ENCODE data around the gene TSPAN9.
"Not testable (repeated sequence)": the region's sequence is repeated elsewhere in the genome, so short reads cannot be mapped to it uniquely, and the experiment has no call there.

TSPAN9 gene

DNA sequence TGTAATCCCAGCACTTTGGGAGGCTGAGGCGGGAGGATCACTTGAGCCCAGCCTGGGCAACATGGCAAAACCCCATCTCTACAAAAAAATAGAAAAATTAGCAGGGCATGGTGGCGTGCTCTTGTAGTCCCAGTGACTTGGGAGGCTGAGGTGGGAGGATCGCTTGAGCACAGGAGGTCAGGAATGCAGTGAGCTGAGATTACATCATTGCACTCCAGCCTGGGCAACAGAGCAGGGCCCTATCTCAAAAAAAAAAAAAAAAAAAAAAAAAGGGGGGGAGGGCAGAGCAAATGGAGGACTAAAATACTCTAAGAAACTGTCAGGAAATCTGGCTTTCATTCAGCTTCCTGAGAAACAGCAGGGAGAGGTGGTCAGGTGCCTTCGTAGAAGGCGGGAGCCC is 31.7 kb upstream of the TSPAN9 start:
- no peak for DNase-seq

DNA sequence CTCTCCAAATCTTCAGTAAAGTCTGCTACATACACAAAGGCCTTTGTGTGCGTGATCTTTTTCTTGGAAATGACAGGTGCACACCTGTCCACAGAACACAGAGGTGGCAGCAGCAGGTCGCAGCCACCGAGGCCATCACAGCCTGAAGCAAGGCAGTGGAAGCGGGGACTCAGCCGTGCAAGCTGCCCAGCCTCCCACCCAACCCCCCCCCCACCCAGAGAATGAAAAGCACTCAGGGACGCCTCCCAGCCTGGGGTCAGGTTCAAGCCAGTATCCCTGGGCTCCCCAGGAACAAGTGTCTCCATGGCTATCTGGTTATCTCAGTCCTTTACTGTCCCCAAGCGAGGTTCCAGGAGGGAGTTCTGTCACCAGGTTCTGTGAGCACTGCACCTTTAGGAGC is 31.2 kb upstream of the TSPAN9 start:
- DNase-seq = no peak

DNA sequence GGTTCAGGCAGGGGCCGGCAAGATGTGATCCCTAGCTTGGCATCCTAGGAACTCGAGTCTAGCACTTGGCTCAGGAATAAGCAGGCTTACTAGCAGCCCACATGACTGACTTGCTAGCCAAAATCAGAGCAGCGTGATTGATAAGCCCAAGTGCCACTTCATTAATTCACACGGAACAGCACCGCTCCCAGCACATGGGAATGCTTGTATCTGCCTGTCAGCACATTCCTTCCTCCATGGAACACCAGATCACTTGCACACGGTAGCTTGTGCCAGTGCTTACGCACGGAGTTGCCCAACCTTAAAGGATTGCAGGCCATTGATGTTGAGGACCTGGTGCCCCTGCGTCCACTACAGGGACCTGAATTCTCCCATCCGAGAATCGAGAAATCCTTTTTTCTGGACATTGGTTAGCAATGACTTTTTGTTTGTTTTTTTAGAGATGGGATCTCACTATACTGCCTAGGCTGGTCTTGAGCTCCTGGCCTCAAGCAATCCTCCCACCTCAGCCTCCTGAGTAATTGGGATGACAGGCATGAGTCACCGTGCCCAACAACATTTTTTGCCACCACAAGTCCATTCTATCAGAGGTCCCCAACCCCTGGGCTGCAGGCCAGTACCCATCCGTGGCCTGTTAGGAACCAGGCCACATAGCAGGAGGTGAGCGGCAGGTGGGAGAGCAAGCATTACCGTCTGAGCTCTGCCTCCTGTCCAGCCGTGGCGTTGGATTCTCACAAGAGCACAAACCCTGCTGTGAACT is 30.6 kb upstream of the TSPAN9 start:
- no peak for DNase-seq

DNA sequence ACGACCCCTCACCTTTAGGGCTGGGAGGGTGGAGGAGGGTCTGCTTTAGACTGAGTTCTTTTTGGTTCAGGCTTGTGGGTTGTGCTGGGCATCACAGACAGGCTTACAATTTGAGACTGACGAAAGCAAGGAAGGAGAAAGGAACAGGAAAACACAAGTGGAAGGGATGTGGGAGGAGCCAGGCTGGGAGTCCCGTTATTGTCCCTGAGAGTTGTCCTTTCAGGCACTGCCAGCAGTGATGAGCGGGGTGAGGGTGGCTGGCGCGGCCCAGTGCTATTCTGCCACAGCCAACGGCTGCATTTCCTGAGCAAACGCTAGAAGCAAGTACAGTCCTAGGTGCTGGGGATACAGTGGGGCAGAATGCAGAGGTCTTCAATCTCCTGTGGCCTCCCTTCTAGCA is 29.2 kb upstream of the TSPAN9 start:
- DNase-seq = no peak

DNA sequence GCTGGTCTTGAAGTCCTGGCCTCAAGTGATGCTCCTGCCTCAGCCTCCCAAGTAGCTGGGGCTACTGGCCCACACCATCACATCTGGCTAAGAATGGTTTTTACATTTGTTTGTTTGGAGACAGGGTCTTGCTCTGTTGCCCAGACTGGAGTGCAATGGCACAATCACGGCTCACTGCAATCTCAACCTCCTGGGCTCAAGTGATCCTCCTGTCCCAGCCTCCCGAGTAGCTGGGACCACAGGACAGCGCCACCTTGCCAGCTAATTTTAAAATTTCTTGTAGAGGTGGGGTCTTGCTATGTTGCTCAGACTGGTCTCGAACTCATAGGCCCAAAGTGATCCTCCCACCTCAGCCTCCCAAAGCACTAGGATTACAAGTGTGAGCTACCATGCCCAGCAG is 28.6 kb upstream of the TSPAN9 start:
- no peak for DNase-seq

DNA sequence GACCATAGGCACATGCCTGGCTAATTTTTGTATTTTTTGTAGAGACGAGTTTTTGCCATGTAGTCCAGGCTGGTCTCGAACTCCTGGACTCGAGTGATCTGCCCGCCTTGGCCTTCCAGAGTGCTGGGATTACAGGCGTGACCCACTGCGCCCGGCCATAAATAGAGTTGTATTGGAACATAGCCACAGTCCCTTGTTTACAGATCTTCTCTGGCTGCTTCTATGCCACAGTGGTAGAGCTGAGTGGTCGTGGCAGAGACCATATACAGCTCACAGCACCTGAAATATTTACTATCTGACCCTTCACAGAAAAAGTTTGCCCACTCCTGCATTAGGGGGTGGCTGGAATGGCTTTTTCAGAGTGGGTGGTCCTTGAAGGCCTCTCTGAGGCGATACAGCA is 28.0 kb upstream of the TSPAN9 start:
- DNase-seq = no peak

DNA sequence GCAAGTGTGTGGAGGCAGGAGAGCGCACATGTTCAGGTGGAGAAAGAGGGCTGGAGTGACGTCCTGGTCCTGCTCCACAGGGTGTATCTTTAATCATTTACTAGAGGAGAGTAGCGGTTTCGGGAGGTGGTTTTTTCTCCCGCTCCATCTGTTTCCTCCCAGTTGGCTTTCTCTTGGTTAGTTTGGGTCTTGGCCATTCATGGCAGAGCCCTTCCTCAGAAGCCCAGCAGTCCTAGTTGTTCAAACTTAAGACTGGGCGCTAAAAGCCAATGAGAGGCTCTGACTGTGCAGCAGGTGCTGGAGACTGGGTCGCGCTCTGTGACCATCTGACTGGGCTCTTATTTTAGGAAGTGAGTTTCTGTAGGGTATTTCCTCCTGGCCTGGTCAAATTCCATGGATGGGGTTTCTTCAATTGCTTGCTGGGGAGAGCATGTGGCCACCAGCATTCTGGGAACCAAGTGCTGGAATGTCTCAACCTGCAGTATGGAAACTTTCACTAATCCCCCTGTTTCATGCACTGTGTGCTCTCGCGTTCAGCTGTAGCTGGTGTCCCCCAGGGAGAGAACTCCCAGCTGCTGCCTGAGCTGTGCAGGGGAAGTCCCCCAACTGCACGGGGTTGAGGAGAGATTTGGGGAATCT is 27.4 kb upstream of the TSPAN9 start:
- DNase-seq = no peak

DNA sequence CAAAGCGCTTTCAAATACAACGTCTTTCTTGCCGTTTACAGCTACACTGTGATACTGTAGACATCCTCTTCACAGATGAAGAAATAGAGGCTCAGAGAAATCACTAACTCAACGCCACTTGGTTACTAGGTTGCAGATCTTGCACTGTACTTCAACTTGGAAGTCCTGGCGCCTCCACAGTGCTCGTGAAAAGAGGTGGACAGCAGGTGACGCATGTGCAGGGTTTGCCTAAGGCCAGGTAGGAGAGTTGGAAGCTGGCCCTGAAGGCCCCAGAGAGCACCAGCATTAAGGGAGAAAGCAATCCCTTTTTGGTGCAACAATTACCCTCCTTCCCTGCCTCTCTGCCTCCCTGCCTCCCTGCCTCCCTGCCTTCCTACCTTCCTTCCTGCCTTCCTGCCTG is 22.8 kb upstream of the TSPAN9 start:
- no peak for DNase-seq

DNA sequence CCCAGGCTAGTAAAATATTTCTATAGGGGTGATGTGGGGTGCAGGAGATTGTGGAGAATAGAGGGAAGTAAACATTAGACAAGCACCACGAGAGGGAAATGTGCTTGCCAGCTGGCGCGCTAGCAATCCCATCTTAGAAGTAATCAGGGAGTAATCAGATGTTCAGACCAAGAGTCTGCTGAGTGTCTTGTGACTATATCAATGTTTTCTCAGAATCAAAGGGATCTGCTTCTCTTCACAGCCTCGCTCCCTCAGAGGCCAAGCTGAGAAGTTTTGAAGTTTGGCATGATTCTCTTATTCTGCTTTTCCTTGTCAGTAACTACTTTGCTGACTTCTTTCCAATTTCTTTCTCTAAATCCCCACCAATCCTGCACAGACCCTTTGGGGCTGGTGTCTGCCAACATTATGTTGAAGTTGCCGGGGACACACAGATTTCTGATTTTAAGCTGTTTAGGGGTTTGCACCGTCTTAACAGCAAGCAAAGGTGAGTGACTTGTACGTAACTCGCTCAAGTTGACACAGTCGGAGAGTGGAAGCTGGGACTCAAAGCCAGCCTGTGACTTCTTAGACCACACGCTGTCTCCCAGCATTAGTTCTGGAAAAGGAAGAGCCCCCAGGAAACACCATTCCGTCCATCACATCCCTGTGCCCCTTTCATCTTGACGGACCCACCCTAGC is 22.0 kb upstream of the TSPAN9 start:
- no peak for DNase-seq

DNA sequence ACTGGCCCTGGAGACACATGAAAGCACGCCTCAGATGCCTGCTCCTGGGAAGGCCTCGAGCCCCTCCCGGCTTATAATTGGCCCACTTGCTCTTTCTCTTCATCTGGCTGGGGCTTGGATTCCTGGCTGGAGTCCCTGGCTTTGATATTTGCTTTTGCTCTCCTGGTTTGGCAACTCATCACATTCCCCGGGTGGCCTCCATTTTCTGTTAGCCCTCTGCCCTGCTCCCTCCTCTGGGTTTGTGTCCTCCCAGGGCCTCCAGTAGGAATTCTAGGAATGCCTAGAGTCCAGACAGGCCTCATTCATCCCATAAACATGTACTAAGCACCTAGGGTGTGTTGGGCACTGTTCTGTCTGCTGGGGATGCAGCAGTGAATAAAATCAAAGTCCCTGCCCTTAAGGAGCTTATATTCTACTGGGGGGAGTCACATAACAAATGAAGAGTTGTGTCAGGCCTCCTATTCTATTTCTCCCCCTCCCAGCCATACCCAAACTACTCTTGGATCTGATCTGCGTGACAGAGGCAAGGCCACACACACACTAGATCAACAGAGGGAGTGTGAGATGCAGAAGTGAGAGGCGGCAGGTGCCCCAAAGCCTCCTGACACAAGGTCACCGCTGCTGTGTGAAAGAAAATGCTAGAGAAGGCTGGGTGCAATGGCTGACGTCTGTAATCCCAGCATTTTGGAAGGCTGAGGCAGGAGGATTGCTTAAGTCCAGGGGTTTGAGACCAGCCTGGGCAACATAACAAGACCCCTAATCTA is 21.3 kb upstream of the TSPAN9 start:
- no peak for DNase-seq

DNA sequence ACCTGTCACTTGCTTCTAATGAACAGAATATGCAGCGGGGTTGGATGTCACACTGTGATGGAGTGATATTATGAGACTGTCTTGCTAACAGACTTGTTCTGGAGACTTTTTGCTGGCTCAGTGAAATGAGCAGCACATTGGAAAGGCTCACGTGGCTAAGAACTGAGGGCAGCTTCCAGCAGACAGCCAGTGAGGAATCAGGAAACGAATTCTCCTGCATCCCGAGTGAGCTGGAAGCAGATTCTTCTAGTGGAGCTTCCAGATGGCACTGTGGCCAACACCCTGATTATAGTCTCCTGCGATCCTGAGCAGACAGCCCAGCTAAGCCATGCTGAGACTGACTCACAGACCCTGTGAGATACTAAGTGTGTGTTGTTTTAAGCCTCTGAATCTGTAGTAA is 16.1 kb upstream of the TSPAN9 start:
- no peak for DNase-seq

DNA sequence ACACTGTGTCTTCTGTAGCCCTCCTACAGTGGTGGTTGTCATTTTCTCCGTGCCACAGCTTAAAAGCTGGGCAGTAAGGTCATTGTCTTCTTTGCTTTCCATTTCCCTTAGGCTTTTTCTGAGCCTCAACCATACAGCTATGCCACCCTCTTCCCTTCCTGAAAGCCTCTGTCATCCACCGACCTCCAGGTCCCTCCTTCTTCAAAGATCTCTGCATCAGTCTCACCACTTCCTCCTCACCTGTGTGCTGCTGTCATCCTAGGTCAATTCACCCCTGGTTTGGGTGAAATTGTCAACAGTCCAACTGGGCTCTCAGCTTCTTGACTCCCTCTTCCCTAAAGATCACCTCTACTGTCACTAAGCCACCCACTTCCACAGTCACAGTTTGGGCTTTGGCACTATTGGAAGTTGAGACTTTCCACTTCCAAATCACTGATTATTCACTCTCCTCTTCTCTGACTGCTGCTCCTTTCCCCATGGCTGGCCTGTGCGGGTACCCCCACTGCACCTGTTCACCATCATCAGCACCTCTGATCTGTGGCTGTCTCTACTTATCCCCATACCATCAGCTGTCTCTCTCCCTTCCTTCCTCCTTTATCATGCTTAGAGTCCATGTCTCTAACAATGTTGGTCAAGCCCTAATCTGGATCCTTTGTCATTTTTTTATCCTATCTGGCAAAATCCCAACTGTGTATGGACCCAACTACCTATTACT is 15.5 kb upstream of the TSPAN9 start:
- DNase-seq = no peak

DNA sequence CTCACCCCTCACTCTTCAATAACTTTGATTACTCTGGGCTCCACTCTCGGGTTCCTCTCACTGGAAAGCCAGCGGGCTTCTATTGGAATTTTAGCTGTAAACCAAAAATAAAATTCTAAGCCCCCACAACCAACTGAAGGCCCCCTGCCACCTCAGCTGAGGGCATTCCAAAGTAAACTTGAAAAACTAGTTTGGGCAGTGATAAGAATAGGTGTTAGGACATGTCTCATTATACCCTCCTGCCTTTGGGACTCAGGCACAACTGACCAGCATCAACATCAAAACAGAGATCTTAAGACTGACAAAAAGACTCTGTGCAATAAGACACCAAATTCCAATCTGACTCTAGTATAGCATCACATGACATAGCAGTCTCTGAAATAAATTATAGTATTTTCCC is 11.9 kb upstream of the TSPAN9 start:
- no peak for DNase-seq

DNA sequence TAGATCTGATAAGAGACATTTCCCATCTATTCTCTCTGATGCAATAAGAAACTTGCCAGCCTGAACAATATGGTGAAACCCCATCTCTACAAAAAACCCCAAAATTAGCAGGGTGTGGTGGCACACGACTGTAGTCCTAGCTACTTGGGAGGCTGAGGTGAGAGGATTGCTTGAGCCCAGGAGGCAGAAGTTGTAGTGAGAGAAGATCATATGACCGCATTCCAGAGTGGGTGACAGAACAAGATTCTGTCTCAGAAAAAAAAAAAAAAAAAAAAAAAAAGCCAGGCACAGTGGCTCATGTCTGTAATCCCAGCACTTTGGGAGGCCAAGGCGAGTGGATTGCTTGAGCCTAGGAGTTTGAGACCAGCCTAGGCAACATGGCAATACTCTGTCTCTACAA is 11.3 kb upstream of the TSPAN9 start:
- DNase-seq = not testable (repeated sequence)

DNA sequence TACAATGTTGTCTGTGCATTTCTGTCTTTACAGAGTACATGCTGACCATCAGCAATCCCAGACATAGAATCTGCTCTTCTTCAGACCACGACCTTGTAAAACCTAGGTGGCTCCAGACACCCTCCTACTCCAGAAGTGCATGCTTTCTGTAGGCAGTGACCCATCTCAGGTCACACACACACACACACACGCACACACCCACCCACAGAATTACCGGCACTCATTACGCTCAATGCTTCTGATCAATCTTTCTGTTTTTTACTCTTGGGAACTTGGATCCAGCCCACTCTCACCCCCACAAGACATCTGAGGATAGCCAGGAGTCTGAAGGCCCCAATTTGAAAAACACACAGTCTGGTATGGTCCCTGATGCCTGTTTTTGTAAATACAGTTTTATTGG is 7.5 kb upstream of the TSPAN9 start:
- no peak for DNase-seq

DNA sequence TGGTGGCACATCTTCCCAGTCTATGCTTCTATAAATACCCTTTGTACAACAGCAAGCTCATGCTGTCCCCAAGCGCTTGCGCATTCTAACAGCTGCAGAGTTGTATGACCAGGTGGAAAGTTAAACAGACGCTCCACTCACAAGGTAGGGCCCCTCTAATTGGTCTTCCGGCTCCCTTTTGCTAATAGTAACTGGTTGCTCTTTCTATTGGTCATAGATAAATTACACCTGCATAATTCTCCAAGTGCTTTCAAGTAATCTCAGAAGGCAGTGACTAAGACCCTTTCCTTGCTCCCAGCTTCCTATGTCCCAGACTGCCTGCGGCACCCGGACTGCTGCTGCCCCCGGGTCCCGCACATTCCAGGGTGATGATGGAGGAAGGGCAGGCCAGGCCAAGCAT is 6.1 kb upstream of the TSPAN9 start:
- no peak for DNase-seq

DNA sequence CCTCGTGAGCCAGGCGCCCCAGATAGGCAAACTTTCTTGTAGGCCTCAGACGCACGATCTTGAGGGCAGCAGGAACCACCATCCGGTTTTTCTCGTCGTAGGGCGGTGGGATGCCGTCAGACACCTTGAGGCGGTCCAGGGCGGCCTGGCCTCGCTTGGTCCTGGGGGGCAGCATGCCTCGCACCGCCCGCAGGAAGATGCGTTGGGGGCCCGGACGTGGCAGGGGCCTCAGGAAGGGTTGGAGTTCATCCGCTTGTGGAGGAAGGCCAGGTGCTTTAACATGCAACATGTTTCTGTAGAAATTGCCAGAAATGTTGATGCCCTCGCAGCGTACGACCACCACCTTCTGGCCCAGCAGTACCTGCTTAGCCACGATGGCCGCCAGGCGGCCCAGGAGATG is 5.5 kb upstream of the TSPAN9 start:
- DNase-seq = no peak

DNA sequence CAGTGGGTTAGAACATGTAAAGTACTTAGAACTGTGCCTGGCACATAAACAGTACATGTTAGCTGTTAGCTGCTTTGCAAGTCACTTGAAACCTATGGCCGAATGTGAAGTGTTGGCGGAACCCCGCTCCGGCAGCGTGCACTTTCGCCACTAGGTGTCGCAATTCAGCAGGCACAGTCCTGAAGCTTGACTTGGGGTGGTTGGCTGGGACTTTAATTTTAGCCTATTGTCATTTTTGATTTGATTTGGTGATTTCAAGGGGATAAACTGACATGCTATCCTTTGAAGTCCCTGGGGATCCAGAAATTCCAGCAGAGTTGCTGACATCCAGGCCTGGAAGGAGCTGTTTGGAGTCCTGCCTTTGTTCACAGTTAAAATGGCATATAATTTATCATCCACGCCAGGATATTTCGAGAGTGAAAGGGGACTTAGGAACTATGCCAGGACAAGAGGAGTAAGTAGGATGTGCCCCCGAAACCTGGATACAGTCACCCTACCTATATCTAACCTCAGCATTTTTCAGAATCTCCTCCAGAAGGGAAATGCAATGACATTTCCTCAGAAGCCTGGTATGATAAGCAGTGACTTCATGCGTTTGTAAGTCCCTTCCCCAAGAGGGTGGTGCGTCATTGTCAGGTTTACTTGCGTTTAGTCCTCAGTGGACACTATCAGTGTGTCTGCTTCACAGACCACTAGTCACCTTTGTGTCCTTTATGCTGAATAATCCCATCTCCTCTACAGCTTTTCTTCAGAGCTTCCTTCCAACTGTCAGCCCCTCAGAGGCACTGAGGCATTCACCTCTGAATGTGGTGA is 3.5 kb upstream of the TSPAN9 start:
- peak; percentile 76 for DNase-seq

DNA sequence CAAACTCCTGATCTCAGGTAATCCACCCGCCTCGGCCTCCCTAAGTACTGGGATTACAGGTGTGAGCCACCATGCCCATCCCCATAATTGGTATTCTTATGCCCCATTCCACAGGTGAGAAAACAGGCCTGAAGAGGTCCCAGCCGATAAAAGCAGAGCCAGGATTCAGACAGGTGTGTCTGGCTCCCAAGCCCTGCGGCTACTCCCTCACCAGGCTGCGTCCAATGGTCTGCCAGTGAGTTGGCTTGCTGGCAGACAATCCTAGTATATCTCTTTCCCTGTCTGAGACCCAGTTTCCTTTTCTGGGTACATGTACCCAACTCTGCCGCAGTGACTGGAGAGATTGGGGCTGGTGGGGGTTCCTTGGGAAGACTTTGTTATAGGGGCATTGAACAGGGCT is 1.9 kb upstream of the TSPAN9 start:
- DNase-seq = no peak

DNA sequence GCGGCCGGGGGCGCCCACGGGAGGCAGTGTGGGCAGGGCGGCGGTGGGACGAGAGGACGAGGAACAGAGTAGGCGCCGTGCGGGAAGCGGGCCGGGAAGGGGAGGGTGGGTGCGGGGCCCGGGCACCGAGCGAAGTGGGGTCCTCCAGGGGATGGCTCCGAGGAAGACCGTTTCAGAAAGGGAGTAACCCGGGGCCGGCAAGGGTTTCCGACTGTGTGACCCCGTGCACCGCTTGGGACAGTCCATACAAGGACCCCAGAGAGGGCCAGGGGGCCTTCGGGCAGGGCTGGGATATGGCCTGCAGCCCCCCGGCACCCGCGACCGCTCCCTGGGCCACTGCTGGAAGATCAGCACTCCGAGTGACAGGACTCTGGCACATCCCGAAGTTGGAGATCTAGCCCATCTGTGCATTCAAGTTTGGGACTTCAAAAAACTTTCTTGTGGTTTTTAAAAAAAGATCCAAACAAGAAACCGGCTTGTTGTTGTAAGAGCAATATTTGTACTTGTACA is 448 bp downstream of the TSPAN9 start:
- no peak for DNase-seq

DNA sequence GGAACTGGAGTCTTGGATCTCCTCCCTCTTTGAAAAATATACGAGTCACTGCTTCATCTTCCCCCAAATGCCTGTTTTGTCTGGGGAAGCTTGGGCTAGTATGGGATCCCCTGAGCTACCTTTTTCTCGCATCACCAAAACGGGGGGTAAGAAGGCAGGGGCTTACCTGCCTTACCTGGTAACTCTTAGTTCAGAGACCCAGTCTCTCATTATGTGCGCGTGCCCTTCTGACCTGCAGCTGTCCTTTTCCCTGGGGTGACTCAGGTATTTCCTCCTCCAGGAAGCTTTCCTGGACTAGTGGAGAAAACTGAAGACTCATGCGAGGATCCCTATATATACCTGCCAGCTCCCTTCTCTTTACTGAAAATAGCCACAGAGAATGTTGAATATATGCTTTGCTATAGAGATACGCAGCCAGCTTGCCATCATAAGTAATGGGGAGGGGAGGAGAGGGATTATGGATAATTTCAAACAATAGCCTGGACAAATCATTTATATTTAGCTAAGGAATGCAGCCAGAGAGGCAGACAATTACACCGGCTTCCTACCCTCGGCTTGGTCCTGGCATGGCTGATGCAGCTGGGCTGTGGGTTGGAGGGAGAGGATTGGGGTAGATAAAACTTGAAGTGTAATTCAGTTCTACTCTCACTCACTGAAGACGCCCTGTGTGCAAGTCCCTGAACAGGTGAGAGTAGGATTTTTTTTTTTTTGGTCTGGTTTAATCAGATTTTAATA is 1.1 kb downstream of the TSPAN9 start:
- no peak for DNase-seq
